Measurements from ENCODE around the gene PLAC8L1.

DNA sequence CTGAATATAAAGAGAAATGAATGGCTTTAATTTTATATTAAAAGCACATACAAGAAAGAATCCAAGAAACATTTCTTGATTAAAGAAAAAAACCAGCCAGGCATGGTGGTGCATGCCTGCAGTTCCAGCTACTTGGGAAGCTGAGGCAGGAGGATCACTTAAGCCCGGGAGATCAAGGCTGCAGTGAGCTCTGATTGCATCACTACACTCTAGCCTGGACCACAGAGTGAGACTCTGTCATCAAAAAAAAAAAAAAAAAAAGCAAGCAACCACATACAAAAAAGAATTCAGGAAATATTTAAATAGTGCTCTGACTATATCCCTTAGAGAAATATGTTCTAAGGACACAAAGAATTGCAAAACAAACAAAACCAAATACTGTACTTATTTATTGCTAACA is 2.5 kb upstream of the PLAC8L1 start:
- TF ChIP-seq TAF1 (IDR thresholded peaks at IDR 0.05; ENCODE audit: low read depth, low read length) (no peak), POLR2AphosphoS5 (IDR thresholded peaks at IDR 0.05; ENCODE audit: low read depth, low read length) (no peak), POLR2A (IDR thresholded peaks at IDR 0.05; ENCODE audit: low read depth, low read length) (no peak)

Data from GM12891 (cell line).